HPDE6-E6E7 (cell line): ENCODE measurements around the gene RNF220.

Source experiments
- DNase-seq: peaks from one replicate; pipeline ENCODE4 v3.0.0; 2011; ENCODE audit warnings: missing footprints; ENCODE audit errors: extremely low spot score

Gene RNF220

GRCh38 chr1:44406737-44407429 is 1.8 kb downstream of the RNF220 start:
- no peak for DNase-seq

- no peak for DNase-seq
Observed at GRCh38 chr1:44407430-44408211, 2.6 kb downstream of the RNF220 start.

GRCh38 chr1:44408212-44408582 is 3.1 kb downstream of the RNF220 start:
- no peak for DNase-seq

DNA sequence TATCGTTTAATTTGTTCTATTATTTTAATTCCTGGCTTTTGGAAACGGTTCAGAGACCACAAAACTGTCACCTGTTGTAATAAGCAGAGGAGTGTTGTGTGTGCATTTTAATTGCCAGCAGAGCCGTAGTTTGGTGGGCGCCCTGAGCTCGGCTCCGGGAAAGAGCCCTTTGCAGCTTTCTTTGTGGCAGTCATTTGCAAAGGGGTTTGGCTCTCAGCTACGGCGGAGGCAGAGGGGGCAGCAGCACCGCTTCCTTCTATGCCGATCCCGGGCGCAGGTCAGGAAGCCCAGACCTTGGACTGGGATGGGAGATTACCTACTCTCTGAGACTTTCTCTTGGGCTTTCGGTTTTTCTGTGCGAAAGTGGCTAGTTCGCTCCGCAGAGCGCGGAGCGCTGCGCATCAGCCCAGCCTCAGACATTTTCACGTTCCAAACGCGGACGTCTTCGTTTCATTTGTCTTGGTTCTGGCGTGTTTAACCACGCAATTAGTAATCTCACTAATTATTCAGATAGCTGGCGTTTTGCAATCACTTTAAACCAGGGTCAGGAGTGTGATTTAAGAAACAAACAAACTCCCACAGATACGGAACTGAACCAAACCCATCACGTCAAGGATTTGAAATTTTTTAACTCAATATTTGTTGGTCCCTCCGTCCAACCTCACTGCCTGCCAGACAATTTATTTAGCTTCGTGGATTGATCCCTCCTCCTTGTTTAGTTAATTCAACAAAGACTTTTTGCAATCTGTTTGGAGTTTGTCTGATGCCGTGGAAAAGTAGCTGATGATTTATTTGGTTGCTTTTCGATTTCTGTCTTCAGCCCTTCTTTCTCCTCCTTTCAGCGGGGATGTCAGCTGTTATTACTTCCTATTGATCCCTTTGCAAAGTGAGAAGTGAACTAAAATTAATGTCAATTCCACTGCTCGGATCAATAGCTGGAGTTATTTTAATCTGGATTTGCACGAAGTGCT is 3.9 kb downstream of the RNF220 start:
- no peak for DNase-seq

- no peak for DNase-seq
Observed at GRCh38 chr1:44409757-44410156, 4.7 kb downstream of the RNF220 start.

DNA sequence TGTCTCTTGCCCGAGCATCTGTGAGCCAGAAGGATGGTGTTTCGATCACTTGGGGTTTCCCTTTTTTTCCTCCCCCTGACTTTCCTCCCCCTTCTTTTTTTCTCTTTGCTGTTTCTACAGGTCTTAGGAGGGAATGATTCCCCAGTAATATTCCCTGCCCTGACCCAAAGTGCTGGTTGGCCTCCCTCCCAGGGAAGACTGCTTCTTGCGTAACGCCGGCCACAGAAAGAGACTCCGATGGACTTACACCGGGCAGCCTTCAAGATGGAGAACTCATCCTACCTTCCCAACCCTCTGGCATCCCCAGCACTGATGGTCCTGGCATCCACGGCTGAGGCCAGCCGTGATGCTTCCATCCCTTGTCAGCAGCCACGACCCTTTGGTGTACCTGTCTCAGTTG is 6.8 kb downstream of the RNF220 start:
- DNase-seq = no peak

- DNase-seq = no peak
Observed at GRCh38 chr1:44412601-44413000, 7.5 kb downstream of the RNF220 start.

- DNase-seq = no peak
Observed at GRCh38 chr1:44413740-44414139, 8.7 kb downstream of the RNF220 start.

- no peak for DNase-seq
Observed at GRCh38 chr1:44415013-44415412, 10.0 kb downstream of the RNF220 start.

DNA sequence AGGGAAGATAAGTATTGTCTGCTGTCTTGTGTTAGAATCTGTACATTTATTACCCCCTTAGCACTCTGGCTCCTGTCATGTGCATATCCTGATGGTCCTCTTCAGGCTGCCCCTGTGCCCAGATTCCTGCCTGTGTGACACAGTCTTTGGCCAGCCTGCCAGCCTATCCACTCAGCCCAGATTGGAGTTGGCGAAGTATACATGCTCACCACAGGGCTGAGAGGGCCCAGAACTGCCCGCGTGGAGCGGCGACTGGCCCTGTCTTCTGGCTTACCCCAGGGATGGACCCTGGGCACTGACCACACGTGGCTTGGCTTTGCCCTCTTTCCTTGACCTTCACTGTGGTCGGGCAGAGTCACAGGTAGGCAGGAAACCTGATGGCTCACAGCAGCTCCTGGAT is 11.4 kb downstream of the RNF220 start:
- no peak for DNase-seq

GRCh38 chr1:44417351-44418021 is 12.4 kb downstream of the RNF220 start:
- DNase-seq = no peak

DNA sequence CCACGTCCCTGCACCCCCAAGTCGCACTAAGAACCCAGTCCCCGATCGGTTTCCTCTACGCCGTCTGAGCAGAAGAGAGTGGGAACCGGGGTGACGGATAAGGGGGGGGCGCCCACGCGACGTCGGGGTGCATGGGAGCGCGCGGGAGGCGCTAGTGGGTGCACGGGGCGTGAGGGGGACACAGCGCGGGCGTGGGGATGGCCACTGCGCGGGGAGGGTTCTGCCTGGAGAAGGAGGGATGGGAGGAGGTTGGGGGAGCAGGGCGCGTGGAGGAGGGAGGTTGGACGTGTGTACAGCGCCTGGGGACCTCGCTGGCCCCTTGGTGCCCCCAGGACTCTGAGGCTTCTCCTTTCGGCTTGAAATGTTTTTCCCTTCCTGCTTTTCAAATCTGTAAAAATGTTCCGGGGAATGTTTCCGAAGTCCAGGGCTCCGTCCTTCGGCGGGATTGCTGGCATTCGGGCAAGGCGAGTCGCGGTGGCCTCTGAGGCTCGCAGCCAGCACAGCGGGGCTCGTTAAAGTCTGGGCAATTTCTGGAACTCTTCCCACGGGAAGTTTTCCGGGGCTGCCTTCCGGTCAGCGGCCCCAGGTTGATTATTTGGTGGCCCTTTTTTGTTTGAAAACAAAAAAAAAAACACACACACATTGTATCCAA is 13.1 kb downstream of the RNF220 start:
- DNase-seq = no peak

- no peak for DNase-seq
Observed at GRCh38 chr1:44419901-44420300, 14.8 kb downstream of the RNF220 start.

GRCh38 chr1:44420535-44420934 is 15.5 kb downstream of the RNF220 start:
- no peak for DNase-seq

GRCh38 chr1:44421446-44421884 is 16.4 kb downstream of the RNF220 start:
- no peak for DNase-seq

- DNase-seq = no peak
Observed at GRCh38 chr1:44422161-44422560, 17.1 kb downstream of the RNF220 start.

GRCh38 chr1:44423591-44424537 is 18.8 kb downstream of the RNF220 start:
- no peak for DNase-seq

DNA sequence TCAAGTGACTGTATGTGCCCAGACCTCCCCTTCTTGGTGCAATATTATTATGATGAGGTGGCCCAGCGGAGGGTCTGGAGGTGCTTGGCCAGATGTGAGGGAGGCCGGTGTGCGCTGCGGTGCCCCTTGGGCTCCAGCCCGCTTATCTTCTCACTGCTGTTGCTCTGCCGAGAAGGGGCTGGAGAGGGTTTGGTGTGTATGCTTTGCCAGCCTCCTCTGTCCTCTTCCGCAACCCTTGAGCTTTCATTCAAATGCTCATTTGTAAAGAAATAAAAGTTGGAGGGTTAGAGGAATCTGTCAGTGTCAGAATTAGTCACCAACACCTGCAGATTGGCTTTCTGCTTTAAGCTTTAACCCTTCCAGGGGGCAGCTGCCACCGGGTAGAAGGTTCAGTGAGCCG is 19.7 kb downstream of the RNF220 start:
- no peak for DNase-seq

DNA sequence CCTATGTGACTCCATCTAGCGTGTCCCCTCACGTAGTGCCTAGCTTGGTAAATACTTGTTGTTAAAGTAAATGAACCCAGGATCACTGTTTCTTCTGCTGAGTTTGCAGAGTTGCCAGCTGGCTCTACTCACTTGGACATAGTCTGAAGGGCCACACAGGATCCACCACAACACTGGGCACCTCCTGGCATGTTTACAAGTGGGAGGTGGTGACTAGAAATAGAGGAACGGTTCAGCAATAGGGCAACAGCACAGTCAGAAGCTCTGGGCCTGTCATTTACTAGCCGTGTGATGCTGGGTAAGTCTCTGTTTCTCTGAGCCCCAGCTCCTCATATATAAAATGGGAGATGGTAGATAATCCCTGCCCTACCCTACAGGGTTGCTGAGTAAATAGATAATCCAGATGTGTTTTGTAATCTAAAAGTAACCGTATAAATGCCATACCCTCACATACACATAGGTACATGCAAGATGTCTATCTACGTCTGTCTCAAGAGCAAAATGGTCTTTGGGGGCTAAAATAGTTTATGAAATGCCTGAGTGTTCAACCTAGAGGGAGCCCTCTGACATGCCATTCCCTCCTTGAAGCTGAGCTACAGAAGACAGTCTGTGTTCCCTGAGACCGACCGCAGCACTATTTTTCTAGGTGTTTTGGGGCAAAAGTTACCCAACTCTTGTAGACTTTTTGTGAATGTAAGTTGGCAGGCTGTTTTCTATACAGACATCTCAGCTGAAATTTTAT is 20.5 kb downstream of the RNF220 start:
- no peak for DNase-seq
